Smooth muscle cell (in vitro differentiated cells): ENCODE measurements around the gene PAIP2B. TPM values are rescaled to one million over a fixed set of nuclear protein-coding genes. Genes with fewer than 3 reads are reported as not detected.

Experiments
- DNase-seq: peaks from one replicate; lab custom pipeline; 2025; ENCODE audit not compliant: unreplicated experiment; lab: John Stamatoyannopoulos, UW
- H2AFZ ChIP-seq: fragments of 200-600 bp; sonication (generic); 2 replicates; pipeline ENCODE4 v1.6.0; 2016; ENCODE audit warnings: antibody characterized with exemption, low read depth, mild to moderate bottlenecking
- H3F3A ChIP-seq: fragments of 200-600 bp; sonication (generic); 2 replicates; pipeline ENCODE4 v1.6.0; 2017; ENCODE audit warnings: antibody characterized with exemption, low read depth
- H3K27ac ChIP-seq: fragments of 200-600 bp; sonication (generic); 2 replicates; pipeline ENCODE4 v1.5.1; 2016; ENCODE audit warnings: low read depth, mild to moderate bottlenecking
- H3K27me3 ChIP-seq: fragments of 200-600 bp; sonication (generic); 2 replicates; pipeline ENCODE4 v1.6.1; 2016; ENCODE audit warnings: low read depth, mild to moderate bottlenecking
- H3K36me3 ChIP-seq: fragments of 200-600 bp; sonication (generic); 2 replicates; pipeline ENCODE4 v1.5.1; 2016; ENCODE audit warnings: low read depth
- H3K4me1 ChIP-seq: fragments of 200-600 bp; sonication (generic); 2 replicates; pipeline ENCODE4 v1.5.1; 2016; ENCODE audit warnings: low read depth
- H3K4me2 ChIP-seq: fragments of 200-600 bp; sonication (generic); 2 replicates; pipeline ENCODE4 v1.6.0; 2016; ENCODE audit warnings: mild to moderate bottlenecking
- H3K4me3 ChIP-seq: fragments of 200-600 bp; sonication (generic); 2 replicates; pipeline ENCODE4 v1.5.1; 2016; ENCODE audit warnings: mild to moderate bottlenecking
- H3K79me2 ChIP-seq: fragments of 200-600 bp; sonication (generic); 2 replicates; pipeline ENCODE4 v1.6.0; 2016; ENCODE audit warnings: low read depth, mild to moderate bottlenecking
- H3K9ac ChIP-seq: fragments of 200-600 bp; sonication (generic); 2 replicates; pipeline ENCODE4 v1.6.0; 2016; ENCODE audit warnings: low read depth
- H3K9me3 ChIP-seq: fragments of 200-600 bp; sonication (generic); replicated peaks from 2 replicates; pipeline ENCODE4 v1.5.1; 2016; ENCODE audit warnings: low read depth
- H4K20me1 ChIP-seq: fragments of 200-600 bp; sonication (generic); 2 replicates; pipeline ENCODE4 v1.6.0; 2016; ENCODE audit warnings: low read depth
- CTCF ChIP-seq: fragments of 200-600 bp; sonication (generic); IDR thresholded peaks from 2 replicates; pipeline ENCODE4 v1.5.1; 2017; ENCODE audit warnings: borderline replicate concordance, mild to moderate bottlenecking, antibody characterized with exemption; ENCODE audit not compliant: insufficient read depth, poor library complexity, severe bottlenecking
- WGBS: methylation state at CpG from one replicate; pipeline ENCODE4 v1.1.7; 2016; ENCODE audit warnings: low lambda C conversion rate; 5-methylcytosine and 5-hydroxymethylcytosine counted together
- polyA plus RNA-seq: library from polyadenylated mRNA; unstranded; fragments of >200 nt; fragmentation: Nextera tagmentation; extraction: Ambion mirVana; gene quantifications from 2 replicates; pipeline ENCODE4 v1.2.1, GENCODE V29; 2016
- total RNA-seq: library from RNA; depleted of rRNA; stranded (reverse); fragments of >200 nt; gene quantifications from 2 replicates; pipeline ENCODE4 v1.2.3, GENCODE V29; 2014

PAIP2B gene
- total and polyA plus RNA-seq, 2 experiments from 2014 or later = 1.2 to 2.4 TPM

GRCh38 chr2:71156573-71156972 is 70.3 kb downstream of the PAIP2B start:
- Histone ChIP-seq H3F3A (no peaks in the 10 kb centered on the region), H3K27ac (no peak overlapping the region), H3K4me1 (no peaks in the 10 kb centered on the region), H3K27me3 (no peaks in the 10 kb centered on the region), H3K79me2 (no peaks in the 10 kb centered on the region), H3K4me3 (no peak overlapping the region), H3K9me3 (no peaks in the 10 kb centered on the region), H3K36me3 (no peaks in the 10 kb centered on the region), H3K4me2 (peak overlapping the region; percentile 47), H4K20me1 (no peaks in the 10 kb centered on the region), H2AFZ (no peak overlapping the region), H3K9ac (no peak overlapping the region)
- TF ChIP-seq CTCF = no peak
- 81% methylated on average over 6 of the region's 6 CpGs for WGBS
- DNase-seq = no peak

GRCh38 chr2:71155846-71156245 is 71.1 kb downstream of the PAIP2B start:
- WGBS = 88% methylated on average over 4 of the region's 4 CpGs
- no peaks in the 10 kb centered on the region for H3K4me1 ChIP-seq
- no peak for TF ChIP-seq CTCF
- H2AFZ ChIP-seq = no peak overlapping the region
- H3K9me3 ChIP-seq = no peaks in the 10 kb centered on the region
- no peaks in the 10 kb centered on the region for H3K27me3 ChIP-seq
- no peaks in the 10 kb centered on the region for H3K79me2 ChIP-seq
- no peak overlapping the region for H3K9ac ChIP-seq
- H3K4me2 ChIP-seq = no peak overlapping the region
- H3K36me3 ChIP-seq = no peaks in the 10 kb centered on the region
- no peak overlapping the region for H3K27ac ChIP-seq
- no peak overlapping the region for H3K4me3 ChIP-seq
- DNase-seq = no peak
- H3F3A ChIP-seq = no peaks in the 10 kb centered on the region
- H4K20me1 ChIP-seq = no peaks in the 10 kb centered on the region

- Histone ChIP-seq H3K27ac (no peak overlapping the region), H2AFZ (no peak overlapping the region), H3F3A (no peaks in the 10 kb centered on the region), H3K27me3 (no peaks in the 10 kb centered on the region), H3K4me3 (no peak overlapping the region), H3K36me3 (no peaks in the 10 kb centered on the region), H3K79me2 (no peaks in the 10 kb centered on the region), H3K9me3 (no peaks in the 10 kb centered on the region), H3K4me1 (no peaks in the 10 kb centered on the region), H3K4me2 (no peak overlapping the region), H3K9ac (no peak overlapping the region), H4K20me1 (no peaks in the 10 kb centered on the region)
- WGBS = 61% methylated on average over 6 of the region's 6 CpGs
- peak; percentile 5 for TF ChIP-seq CTCF
- no peak for DNase-seq
These were observed 72.1 kb downstream of the PAIP2B start for GRCh38 chr2:71154798-71155197.

- H3K79me2 ChIP-seq = no peaks in the 10 kb centered on the region
- H3K27ac ChIP-seq = no peak overlapping the region
- H3K36me3 ChIP-seq = peaks cover 1% of the 10 kb centered on the region
- no peaks in the 10 kb centered on the region for H4K20me1 ChIP-seq
- H3K9me3 ChIP-seq = no peaks in the 10 kb centered on the region
- no peaks in the 10 kb centered on the region for H3K4me1 ChIP-seq
- DNase-seq = no peak
- no peak overlapping the region for H3K4me3 ChIP-seq
- TF ChIP-seq CTCF = no peak
- H3K27me3 ChIP-seq = no peaks in the 10 kb centered on the region
- no peak overlapping the region for H2AFZ ChIP-seq
- 83% methylated on average over 8 of the region's 8 CpGs for WGBS
- no peak overlapping the region for H3K9ac ChIP-seq
- peaks cover 2% of the 10 kb centered on the region for H3F3A ChIP-seq
- H3K4me2 ChIP-seq = no peak overlapping the region
These were observed 72.6 kb downstream of the PAIP2B start for GRCh38 chr2:71154279-71154678.
